Activated naive CD4-positive, alpha-beta T cell (primary cell): ENCODE measurements around the gene KLRB1.
A peak's percentile ranks its signal among the peaks of the same experiment; 100 is the strongest.
"Not testable (repeated sequence)": the region's sequence is repeated elsewhere in the genome, so short reads cannot be mapped to it uniquely, and the experiment has no call there.

ENCODE experiments used
- DNase-seq, 4 experiments: peaks; one replicate each; lab custom pipeline; 2025; lab: John Stamatoyannopoulos, UW

KLRB1 gene

GRCh38 chr12:9619411-9620179, 11.9 kb upstream of the KLRB1 start:
- no peak for DNase-seq

DNA sequence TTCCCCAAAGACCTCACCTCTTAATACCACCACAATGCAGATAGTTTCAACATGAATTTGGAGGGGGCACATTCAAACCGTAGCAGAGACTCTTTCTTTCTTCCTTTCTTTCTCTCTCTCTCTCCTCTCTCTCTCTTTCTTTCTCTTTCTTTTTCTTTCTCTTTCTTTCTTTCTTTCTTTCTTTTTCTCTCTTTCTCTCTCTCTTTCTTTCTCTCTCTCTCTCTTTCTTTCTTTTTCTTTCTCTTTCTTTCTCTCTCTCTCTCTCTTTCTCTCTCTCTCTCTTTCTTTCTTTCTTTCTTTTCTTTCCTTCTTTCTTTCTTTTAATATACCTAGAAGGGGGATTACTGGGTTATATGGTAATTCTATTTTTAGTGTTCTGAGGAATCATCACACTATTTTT, 11.2 kb upstream of the KLRB1 start:
- not testable (repeated sequence) for DNase-seq

GRCh38 chr12:9617124-9617523, 9.4 kb upstream of the KLRB1 start:
- no peak for DNase-seq

GRCh38 chr12:9615420-9616136, 7.9 kb upstream of the KLRB1 start:
- DNase-seq, result no peak

DNA sequence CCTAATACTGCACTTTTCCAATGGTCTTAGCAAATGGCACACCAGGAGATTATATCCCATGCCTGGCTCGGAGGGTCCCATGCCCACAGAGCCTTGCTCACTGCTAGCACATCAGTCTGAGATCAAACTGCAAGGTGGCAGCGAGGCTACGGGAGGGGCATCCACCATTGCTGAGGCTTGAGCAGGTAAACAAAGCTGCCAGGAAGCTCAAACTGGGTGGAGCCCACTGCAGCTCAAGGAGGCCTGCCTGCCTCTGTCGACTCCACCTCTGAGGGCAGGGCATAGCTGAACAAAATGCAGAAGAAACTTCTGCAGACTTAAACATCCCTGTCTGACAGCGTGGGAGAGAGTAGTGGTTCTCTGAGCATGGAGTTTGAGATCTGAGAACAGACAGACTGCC, 2.9 kb upstream of the KLRB1 start:
- DNase-seq, result peak in 1 of 4 experiments; percentile 3

- no peak for DNase-seq
Measured at GRCh38 chr12:9606736-9607372, 862 bp downstream of the KLRB1 start.

- DNase-seq, result no peak
Measured at GRCh38 chr12:9606247-9606646, 1.5 kb downstream of the KLRB1 start.

DNA sequence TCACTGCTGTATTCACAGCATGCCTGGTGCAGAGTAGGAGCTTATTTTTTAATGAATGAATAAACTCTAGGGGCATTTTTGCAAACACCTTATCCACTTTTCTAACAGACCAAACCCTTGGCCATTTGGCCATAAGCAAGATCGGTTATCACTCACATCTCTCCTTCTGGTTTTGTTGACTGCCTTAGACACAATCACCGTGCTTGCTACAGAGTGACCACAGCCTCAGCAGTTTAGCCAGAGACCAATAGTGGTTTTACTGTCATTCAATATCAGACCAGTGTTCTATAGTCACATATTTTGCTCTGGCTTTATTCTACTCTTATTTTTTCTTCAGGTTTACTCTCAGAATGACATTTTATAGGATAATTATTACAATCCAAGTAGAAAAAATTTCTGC, 2.2 kb downstream of the KLRB1 start:
- DNase-seq, result no peak

DNA sequence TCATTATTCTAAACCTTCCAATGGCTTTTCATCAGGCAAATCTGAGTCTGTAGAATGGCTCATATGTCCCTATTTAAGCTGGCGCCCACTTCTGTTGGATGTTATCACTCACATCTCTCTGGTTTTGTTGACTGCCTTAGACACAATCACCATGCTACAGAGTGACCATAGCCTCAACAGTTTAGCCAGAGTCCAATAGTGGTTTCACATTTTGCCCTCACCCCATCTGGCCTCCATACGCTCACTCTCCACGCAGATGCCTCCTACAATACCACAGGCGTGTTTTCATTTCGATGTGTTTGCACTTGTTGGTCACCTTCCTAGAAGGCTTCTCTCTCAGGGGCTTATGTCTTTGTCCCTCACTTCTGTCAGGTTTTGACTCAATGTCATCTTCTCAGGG, 3.4 kb downstream of the KLRB1 start:
- no peak for DNase-seq

- DNase-seq, result not testable (repeated sequence)
Measured at GRCh38 chr12:9600426-9600825, 7.3 kb downstream of the KLRB1 start.

GRCh38 chr12:9598363-9598762, 9.4 kb downstream of the KLRB1 start:
- DNase-seq, result no peak

DNA sequence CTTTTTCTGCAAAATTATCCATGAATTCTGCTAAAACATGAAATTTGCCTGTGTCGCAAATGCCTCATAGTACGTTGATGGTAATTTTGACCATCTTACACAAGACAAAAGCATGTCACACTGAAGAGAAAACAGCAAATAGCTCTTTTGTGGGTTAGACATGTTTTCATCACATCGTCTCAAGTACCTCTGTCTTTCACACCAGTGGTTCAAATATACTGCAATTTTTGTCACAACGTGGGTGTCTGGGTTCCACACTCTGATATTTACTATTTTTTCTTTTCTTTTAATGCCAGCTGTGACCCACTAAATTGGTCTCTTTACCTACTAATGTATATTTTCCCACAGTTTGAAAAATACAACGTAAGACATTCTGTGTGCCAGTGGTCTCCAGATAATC, 10.4 kb downstream of the KLRB1 start:
- DNase-seq, result no peak

DNA sequence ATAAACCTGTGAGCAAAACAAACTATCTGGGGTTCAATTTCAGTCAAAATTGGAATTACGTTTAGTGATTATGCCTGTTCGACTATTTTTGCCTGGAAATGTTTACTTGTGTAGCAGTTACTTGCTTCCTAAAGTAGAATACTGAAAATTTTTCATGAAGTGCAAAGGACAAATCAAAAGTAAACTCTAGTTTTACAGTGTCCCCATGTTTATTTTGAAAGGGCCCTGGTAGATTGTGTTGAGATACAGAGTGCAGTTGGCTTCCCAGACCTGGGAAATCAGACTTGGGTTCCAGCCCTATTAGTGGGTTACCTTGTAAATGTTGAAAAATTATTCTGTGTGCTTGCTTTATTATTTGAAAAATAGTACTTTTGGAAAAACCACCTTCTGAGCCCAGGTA, 17.3 kb downstream of the KLRB1 start:
- DNase-seq, result no peak

GRCh38 chr12:9588749-9589148, 19.0 kb downstream of the KLRB1 start:
- DNase-seq, result no peak

GRCh38 chr12:9587987-9588600, 19.6 kb downstream of the KLRB1 start:
- no peak for DNase-seq

- DNase-seq, result not testable (repeated sequence)
Measured at GRCh38 chr12:9577729-9578128, 30.0 kb downstream of the KLRB1 start.

GRCh38 chr12:9567151-9567550, 40.6 kb downstream of the KLRB1 start:
- DNase-seq, result not testable (repeated sequence)

- not testable (repeated sequence) for DNase-seq
Measured at GRCh38 chr12:9566113-9566512, 41.6 kb downstream of the KLRB1 start.

- DNase-seq, result not testable (repeated sequence)
Measured at GRCh38 chr12:9564418-9564817, 43.3 kb downstream of the KLRB1 start.

- DNase-seq, result not testable (repeated sequence)
Measured at GRCh38 chr12:9562841-9563453, 44.8 kb downstream of the KLRB1 start.

DNA sequence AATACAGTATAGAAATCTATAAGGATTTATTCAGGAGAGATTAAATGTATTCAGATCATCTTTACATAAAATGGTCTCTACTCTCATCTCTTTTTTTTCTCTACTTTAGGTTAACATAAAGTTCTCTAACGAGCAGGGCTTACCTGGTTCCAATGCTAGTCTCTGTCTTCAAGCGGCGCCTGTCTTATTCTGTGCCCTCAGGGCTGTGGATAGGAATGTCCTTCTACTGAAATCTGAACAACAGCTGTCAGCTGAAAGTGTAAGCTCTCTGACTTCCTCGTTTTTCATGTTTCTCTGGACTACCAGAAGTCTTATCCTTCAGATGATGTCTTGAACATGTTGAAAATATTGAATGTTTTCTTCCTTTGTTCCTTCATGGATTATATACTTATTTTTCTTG, 62.2 kb downstream of the KLRB1 start:
- not testable (repeated sequence) for DNase-seq
